Dermis blood vessel endothelial cell (primary cell): ENCODE measurements around the gene MCM5. TPM values are rescaled to one million over a fixed set of nuclear protein-coding genes. Genes with fewer than 3 reads are reported as not detected.

ENCODE experiments used
- DNase-seq: peaks from one replicate; pipeline ENCODE4 v3.0.0; 2010
- total RNA-seq: library from RNA; depleted of rRNA; stranded (reverse); fragments of >200 nt; gene quantifications from 2 replicates; pipeline ENCODE4 v1.2.3, GENCODE V29; 2014

The MCM5 gene
- total RNA-seq, 1 donor from 2014 or later: 47.5 TPM

DNA sequence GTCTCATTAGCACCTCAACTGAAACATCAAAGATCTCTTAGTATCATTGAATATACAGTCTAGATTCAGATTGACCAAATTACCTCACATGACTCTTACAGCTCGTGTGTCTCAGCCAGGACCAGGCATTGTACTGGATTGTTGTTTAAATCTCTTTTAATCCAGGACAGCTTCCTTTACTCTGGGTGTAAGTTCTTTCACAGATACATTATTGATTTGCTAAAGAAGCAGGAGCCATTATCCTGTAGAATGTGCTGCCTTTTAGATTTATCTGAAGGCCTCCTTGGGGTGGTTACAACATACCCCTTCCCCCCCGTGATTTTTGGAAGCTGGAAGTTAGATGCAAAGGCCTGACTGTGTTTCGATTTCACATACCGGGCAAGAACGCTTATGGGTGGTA is 4.2 kb downstream of the MCM5 start:
- no peak for DNase-seq

DNA sequence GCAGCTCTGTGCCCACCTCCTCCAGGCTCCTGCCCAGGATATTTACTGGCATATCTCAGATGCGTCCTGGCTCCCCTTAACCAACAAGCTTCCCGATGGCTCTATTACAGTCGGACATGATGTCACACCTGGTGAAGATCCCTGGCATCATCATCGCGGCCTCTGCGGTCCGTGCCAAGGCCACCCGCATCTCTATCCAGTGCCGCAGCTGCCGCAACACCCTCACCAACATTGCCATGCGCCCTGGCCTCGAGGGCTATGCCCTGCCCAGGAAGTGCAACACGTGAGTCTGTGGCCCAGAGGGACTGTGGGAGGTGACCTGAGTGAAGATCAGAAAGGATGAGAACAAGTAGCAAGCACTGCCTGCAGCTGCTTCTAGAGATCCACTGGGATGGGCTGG is 6.5 kb downstream of the MCM5 start:
- DNase-seq: no peak

DNA sequence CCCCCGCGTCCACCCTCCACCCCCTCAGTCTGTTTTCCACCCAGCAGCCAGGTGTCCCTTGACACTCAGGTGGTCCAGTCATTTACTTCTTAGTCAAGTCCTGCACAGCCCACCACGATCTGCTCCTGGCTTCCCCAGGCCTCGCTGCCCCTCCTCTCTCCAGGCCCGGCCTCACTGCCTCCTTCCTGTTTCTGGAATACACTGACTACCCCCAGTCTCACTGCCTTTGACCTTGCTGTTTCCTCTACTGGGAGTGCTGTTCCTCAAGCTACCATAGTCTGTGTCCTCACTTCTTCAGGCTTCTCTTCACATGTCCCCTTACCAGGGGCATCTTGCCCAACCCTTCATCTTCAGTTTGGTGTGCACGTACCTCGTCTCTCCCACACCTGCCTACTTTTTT is 7.4 kb downstream of the MCM5 start:
- DNase-seq: no peak

DNA sequence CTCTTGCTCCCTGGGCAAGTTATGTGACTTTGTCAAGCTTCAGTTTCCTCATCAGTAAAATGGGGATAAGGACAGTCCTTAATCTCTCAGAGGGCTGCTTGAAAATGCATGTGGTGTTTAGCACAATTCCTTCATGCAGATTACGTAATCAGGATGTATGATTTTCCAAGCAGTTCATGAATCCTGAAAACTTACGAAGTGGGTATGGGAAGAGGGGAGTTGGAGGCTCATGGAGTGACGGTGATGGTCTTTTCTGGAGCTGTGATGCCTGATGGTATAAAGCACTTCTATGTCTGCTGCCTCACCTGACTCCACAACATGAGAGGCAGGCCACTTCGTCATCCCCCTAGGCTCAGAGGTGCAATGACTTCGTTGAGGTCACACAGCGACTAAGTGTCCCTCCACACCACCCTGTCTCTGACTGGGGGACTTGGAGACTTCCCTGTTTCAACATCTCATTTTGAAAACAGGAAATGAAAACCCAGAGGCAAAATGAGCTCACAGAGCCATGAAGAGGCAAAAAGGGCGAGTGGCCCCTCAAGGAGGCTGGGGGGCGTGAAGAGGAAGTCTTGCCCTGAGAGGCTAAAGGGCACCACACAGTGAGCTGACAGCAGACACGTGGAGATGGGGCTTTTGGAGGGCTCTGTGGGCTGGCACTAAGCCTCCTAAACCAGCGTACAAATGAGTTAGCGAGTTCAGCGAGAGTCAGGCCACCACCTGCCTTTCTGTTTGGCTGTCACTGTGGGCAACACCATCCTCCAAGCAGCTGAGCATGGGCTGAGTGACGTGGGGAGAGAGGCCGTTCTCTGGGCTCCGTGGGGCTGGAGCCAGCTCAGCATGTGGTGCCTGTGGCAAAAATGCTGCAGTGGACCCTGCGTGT is 10.1 kb downstream of the MCM5 start:
- DNase-seq: no peak

- no peak for DNase-seq
Measured at GRCh38 chr22:35410663-35411034, 10.7 kb downstream of the MCM5 start.

DNA sequence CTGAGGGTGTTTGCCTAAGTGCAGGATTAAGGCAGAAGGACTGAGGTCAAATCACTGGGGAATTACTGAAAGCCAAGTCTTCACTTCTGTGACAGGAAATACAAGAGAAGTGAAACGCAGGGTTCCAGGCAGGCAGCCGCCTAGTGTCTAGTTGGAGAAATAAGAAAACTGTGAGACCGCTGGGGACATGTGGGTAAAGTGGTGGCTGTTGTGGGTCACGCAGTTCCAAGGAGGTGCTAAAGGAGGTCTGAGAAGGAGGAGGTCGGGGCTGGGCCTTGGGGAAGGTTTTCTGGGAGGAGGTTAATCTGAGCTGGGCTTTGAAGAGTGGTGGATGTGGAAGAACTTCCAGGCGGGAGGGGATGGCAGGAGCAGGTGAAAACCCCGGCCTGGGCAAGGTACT is 11.2 kb downstream of the MCM5 start:
- DNase-seq: no peak

- DNase-seq: no peak
Measured at GRCh38 chr22:35413624-35414023, 13.7 kb downstream of the MCM5 start.

DNA sequence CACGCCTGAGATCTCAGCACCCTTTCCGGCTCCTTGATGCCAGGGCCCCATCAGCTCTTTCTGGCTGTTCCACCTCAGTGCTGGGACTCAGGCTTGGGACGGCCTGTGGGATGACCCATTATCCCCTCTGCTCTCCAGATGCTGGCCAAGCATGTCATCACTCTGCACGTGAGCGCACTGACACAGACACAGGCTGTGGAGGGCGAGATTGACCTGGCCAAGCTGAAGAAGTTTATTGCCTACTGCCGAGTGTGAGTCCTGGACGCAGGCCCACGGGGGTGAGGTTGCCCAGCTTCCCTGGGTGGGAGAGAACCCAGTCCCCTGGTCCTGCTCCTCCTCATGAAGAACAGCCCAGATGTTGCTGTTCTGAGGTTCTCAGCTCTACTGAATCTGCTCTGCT is 17.7 kb downstream of the MCM5 start:
- no peak for DNase-seq

DNA sequence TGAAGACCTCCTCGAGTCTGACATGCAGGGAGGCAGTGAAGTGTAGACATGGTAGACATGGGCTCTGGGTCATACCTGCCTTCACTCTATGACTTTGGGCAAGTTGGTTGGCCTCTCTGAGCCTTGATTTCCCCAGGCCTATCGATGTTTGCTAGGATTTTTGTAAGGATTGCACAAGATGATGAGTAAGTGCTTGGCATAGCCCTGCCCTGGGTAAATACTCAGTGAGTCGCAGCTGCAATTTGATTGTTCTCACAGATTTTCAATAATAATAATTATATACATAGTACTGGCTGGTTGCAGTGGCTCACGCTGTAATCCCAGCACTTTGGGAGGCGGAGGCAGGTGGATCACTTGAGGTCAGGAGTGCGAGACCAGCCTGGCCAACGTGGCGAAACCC is 18.1 kb downstream of the MCM5 start:
- no peak for DNase-seq

GRCh38 chr22:35418731-35419130 is 18.8 kb downstream of the MCM5 start:
- no peak for DNase-seq

DNA sequence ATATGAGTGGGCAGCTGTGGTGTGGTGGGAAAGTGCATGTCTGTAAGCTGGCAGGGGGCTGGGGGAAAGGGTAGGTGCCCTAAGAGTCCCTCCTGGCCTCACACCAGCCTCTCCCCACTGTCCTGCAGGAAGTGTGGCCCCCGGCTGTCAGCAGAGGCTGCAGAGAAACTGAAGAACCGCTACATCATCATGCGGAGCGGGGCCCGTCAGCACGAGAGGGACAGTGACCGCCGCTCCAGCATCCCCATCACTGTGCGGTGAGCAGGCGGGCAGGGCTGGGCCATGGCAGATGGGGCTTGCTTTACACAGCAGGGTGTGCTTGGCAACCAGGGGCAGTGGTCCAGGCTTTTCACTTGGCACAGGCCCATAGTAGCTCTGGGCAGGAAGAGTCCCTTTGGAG is 19.8 kb downstream of the MCM5 start:
- DNase-seq: no peak

- DNase-seq: no peak
Measured at GRCh38 chr22:35421121-35421520, 21.2 kb downstream of the MCM5 start.

DNA sequence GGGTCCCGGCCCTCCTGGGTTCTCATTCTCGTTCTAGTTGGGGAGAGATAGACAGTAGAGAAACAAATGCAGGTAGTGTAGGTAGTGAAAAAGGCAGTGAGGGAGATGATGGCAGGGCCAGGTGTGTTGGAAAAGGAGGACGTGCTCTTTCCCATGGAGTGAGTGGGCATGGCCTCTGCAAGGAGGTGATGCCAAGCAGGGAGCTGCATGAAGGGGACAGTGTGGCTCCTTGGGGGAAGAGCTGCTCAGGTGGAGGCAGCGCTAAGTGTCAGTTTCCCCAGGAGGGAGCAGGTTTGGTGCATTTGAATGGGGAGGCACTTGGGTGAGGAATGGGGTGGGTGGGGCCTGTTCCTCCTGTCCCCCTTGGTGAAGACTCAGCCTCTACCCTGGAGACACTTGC is 22.2 kb downstream of the MCM5 start:
- DNase-seq: no peak

- no peak for DNase-seq
Measured at GRCh38 chr22:35422936-35423335, 23.0 kb downstream of the MCM5 start.

- no peak for DNase-seq
Measured at GRCh38 chr22:35424081-35424480, 24.1 kb downstream of the MCM5 start.

DNA sequence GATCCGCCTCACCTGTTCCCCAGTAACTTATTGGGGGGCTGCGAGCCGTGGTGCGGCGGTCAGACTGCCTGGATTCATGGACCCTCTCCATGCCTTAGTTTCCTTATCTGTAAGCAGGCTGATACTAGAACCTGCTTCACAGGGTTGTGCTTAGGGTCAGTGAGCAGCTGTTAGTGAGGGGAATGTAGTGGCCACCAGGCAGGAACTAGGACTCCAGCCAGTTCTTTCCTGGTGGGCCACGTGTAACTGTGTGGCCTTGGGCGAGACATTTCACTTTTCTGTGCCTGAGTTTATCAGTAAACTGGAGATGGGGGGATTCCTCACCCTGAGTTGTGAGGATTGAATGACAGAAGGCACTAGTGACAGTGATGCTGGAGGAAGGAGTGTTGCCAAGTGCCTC is 24.8 kb downstream of the MCM5 start:
- no peak for DNase-seq

DNA sequence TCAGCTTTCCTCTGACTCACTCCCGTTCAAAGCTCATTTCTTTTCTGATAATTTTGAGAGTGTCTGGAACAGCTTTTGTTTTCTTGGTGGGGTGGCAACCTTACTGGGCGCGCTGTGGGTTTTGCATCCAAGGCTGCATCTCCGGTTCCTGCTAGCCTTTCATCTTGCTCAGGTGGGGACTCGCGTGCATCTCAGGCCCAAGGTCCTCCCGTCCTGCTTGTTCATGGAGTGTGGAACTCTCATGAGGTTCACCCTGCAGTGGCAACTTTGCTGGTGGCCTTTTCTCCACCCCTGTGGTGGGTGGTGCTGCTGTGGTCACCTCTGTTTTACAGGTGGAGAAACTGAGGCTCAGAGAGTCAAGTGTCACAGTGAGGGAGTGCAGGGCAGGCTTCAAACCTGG is 25.6 kb downstream of the MCM5 start:
- DNase-seq: no peak

DNA sequence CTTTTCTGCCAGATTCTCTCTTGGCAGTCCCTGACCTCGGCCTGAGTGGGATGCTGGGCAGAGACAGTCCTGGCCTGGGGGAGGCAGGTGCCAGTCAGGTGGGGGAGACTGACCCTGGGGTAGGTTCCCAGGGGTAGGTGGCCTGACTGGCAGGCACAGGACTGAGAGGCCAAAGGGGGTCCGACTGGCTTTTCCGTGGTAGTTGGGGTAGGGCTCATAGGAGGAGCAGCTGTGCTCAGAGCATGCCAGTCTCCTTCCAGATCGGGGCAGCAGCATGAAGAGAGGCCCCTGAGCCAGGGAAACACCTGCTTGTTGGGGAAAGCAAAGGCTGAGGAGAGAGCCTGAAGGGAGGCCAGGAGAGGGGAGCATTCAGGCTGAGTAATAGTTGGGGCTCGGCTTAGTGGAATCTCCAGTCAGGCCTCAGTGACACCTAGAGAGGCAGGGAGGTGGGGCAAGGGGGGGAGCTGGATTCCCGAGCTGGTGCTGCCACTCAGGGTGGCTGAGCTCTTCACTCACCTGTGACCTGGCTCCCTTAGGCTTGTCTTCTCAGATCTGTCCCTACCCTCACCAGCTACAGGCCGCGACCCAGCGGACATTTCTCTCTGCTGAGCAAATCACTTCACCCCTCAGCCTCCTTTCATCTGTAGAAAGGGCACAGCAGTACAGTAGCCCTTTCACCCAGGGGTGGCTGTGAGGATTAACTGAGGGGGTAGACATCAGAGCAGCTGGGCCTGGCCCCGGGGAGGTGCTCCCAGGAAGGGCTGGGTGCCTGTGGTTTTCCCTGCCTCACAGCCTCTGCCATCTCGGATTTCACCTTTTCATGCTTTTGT is 26.2 kb downstream of the MCM5 start:
- no peak for DNase-seq

GRCh38 chr22:35426801-35427140 is 26.8 kb downstream of the MCM5 start:
- no peak for DNase-seq

- DNase-seq: peak; percentile 93
Measured at GRCh38 chr22:35430897-35431322, 31.0 kb downstream of the MCM5 start.

GRCh38 chr22:35431483-35432227 is 31.7 kb downstream of the MCM5 start:
- DNase-seq: no peak

GRCh38 chr22:35432228-35432905 is 32.4 kb downstream of the MCM5 start:
- DNase-seq: no peak
